Measurements from ENCODE around the gene PLEKHA6.

PLEKHA6 gene

GRCh38 chr1:204354579-204354978 lies 5.2 kb downstream of the PLEKHA6 start:
- DNase-seq (ENCODE audit: low spot score) (no peak), ATAC-seq (ENCODE audit: low read depth) (no peak)
- H3K4me1 ChIP-seq (ENCODE audit: insufficient read depth, poor library complexity, severe bottlenecking): no peaks in the 10 kb centered on the region
- H3K4me3 ChIP-seq (ENCODE audit: severe bottlenecking): no peak overlapping the region
- no peak overlapping the region for H3K27ac ChIP-seq (ENCODE audit: poor library complexity, severe bottlenecking)
- no peaks in the 10 kb centered on the region for H3K9me3 ChIP-seq (ENCODE audit: severe bottlenecking)
- no peak for TF ChIP-seq CTCF (IDR thresholded peaks at IDR 0.05; ENCODE audit: poor library complexity, severe bottlenecking)
- H3K36me3 ChIP-seq (ENCODE audit: low read depth): no peaks in the 10 kb centered on the region
- H3K27me3 ChIP-seq (ENCODE audit: insufficient read depth, poor library complexity, severe bottlenecking): no peaks in the 10 kb centered on the region

- no peak for ATAC-seq (ENCODE audit: low read depth)
- H3K36me3 ChIP-seq (ENCODE audit: low read depth): no peaks in the 10 kb centered on the region
- TF ChIP-seq CTCF (IDR thresholded peaks at IDR 0.05; ENCODE audit: poor library complexity, severe bottlenecking): no peak
- no peak for DNase-seq (ENCODE audit: low spot score)
- no peaks in the 10 kb centered on the region for H3K4me1 ChIP-seq (ENCODE audit: insufficient read depth, poor library complexity, severe bottlenecking)
- no peak overlapping the region for H3K4me3 ChIP-seq (ENCODE audit: severe bottlenecking)
- no peak overlapping the region for H3K27ac ChIP-seq (ENCODE audit: poor library complexity, severe bottlenecking)
- no peaks in the 10 kb centered on the region for H3K9me3 ChIP-seq (ENCODE audit: severe bottlenecking)
- no peaks in the 10 kb centered on the region for H3K27me3 ChIP-seq (ENCODE audit: insufficient read depth, poor library complexity, severe bottlenecking)
These were observed 6.4 kb downstream of the PLEKHA6 start for GRCh38 chr1:204353213-204353910.

- no peak for TF ChIP-seq CTCF (IDR thresholded peaks at IDR 0.05; ENCODE audit: poor library complexity, severe bottlenecking)
- no peaks in the 10 kb centered on the region for H3K9me3 ChIP-seq (ENCODE audit: severe bottlenecking)
- DNase-seq (ENCODE audit: low spot score): no peak
- no peaks in the 10 kb centered on the region for H3K27me3 ChIP-seq (ENCODE audit: insufficient read depth, poor library complexity, severe bottlenecking)
- no peak for ATAC-seq (ENCODE audit: low read depth)
- no peaks in the 10 kb centered on the region for H3K4me1 ChIP-seq (ENCODE audit: insufficient read depth, poor library complexity, severe bottlenecking)
- no peak overlapping the region for H3K4me3 ChIP-seq (ENCODE audit: severe bottlenecking)
- no peak overlapping the region for H3K27ac ChIP-seq (ENCODE audit: poor library complexity, severe bottlenecking)
- no peaks in the 10 kb centered on the region for H3K36me3 ChIP-seq (ENCODE audit: low read depth)
These were observed 8.7 kb downstream of the PLEKHA6 start for GRCh38 chr1:204350857-204351573.

GRCh38 chr1:204350312-204350711 lies 9.4 kb downstream of the PLEKHA6 start:
- no peak overlapping the region for H3K4me3 ChIP-seq (ENCODE audit: severe bottlenecking)
- no peak overlapping the region for H3K27ac ChIP-seq (ENCODE audit: poor library complexity, severe bottlenecking)
- H3K27me3 ChIP-seq (ENCODE audit: insufficient read depth, poor library complexity, severe bottlenecking): no peaks in the 10 kb centered on the region
- no peak for TF ChIP-seq CTCF (IDR thresholded peaks at IDR 0.05; ENCODE audit: poor library complexity, severe bottlenecking)
- no peaks in the 10 kb centered on the region for H3K9me3 ChIP-seq (ENCODE audit: severe bottlenecking)
- H3K4me1 ChIP-seq (ENCODE audit: insufficient read depth, poor library complexity, severe bottlenecking): no peaks in the 10 kb centered on the region
- ATAC-seq (ENCODE audit: low read depth) (no peak), DNase-seq (ENCODE audit: low spot score) (no peak)
- H3K36me3 ChIP-seq (ENCODE audit: low read depth): no peaks in the 10 kb centered on the region

- no peak for ATAC-seq (ENCODE audit: low read depth)
- Histone ChIP-seq H3K36me3 (ENCODE audit: low read depth) (no peaks in the 10 kb centered on the region), H3K4me3 (ENCODE audit: severe bottlenecking) (no peak overlapping the region), H3K27me3 (ENCODE audit: insufficient read depth, poor library complexity, severe bottlenecking) (no peaks in the 10 kb centered on the region), H3K27ac (ENCODE audit: poor library complexity, severe bottlenecking) (no peak overlapping the region), H3K9me3 (ENCODE audit: severe bottlenecking) (no peaks in the 10 kb centered on the region), H3K4me1 (ENCODE audit: insufficient read depth, poor library complexity, severe bottlenecking) (no peaks in the 10 kb centered on the region)
- DNase-seq (ENCODE audit: low spot score): no peak
- TF ChIP-seq CTCF (IDR thresholded peaks at IDR 0.05; ENCODE audit: poor library complexity, severe bottlenecking): no peak
These were observed 10.1 kb downstream of the PLEKHA6 start for GRCh38 chr1:204349602-204350001.
